ENCODE measurements around the gene SAPCD1. TPM values are rescaled to one million over a fixed set of nuclear protein-coding genes. Genes with fewer than 3 reads are reported as not detected.

Gene SAPCD1
- total RNA-seq, 2 donors from 2014 or later: 1.9 to 15.7 TPM

- H3K27me3 ChIP-seq (replicated peaks; ENCODE audit: insufficient read depth): no peaks in the 10 kb centered on the region
- intact Hi-C loops (cut with DNase I): no loop called here
- DNase-seq (ENCODE audit: low spot score): no peak
- no peaks in the 10 kb centered on the region for H3K9me3 ChIP-seq
- H3K4me3 ChIP-seq: no peak overlapping the region
- TF ChIP-seq POLR2A (IDR thresholded peaks at IDR 0.05) (no peak), CTCF (IDR thresholded peaks at IDR 0.05) (no peak), POLR2AphosphoS5 (IDR thresholded peaks at IDR 0.05) (no peak)
- H3K4me1 ChIP-seq (replicated peaks): peaks cover 7% of the 10 kb centered on the region
- 87% methylated on average over 2 of the region's 2 CpGs for WGBS
- no peak overlapping the region for H3K27ac ChIP-seq
- no peaks in the 10 kb centered on the region for H3K36me3 ChIP-seq
Measured at GRCh38 chr6:31741815-31742214, 20.6 kb upstream of the SAPCD1 start.

- TF ChIP-seq CTCF (IDR thresholded peaks at IDR 0.05): no peak
- TF ChIP-seq POLR2AphosphoS5 (IDR thresholded peaks at IDR 0.05): no peak
- TF ChIP-seq POLR2A (IDR thresholded peaks at IDR 0.05): no peak
- no peaks in the 10 kb centered on the region for H3K9me3 ChIP-seq
- peaks cover 5% of the 10 kb centered on the region for H3K4me1 ChIP-seq (replicated peaks)
- H3K4me3 ChIP-seq: no peak overlapping the region
- no peak for DNase-seq (ENCODE audit: low spot score)
- no peak overlapping the region for H3K27ac ChIP-seq
- H3K27me3 ChIP-seq (replicated peaks; ENCODE audit: insufficient read depth): no peaks in the 10 kb centered on the region
- intact Hi-C loops (cut with DNase I): no loop called here
- H3K36me3 ChIP-seq: no peaks in the 10 kb centered on the region
- 96% methylated on average over 3 of the region's 3 CpGs for WGBS
Measured at GRCh38 chr6:31742894-31743293, 19.6 kb upstream of the SAPCD1 start.

GRCh38 chr6:31744422-31744821, 18.0 kb upstream of the SAPCD1 start:
- H3K4me1 ChIP-seq (replicated peaks): peaks cover under 1% of the 10 kb centered on the region
- no peak overlapping the region for H3K27ac ChIP-seq
- DNase-seq (ENCODE audit: low spot score): no peak
- intact Hi-C loops (cut with DNase I): no loop called here
- no peaks in the 10 kb centered on the region for H3K27me3 ChIP-seq (replicated peaks; ENCODE audit: insufficient read depth)
- 69% methylated on average over 1 of the region's 1 CpG for WGBS
- no peaks in the 10 kb centered on the region for H3K9me3 ChIP-seq
- H3K36me3 ChIP-seq: no peaks in the 10 kb centered on the region
- no peak for TF ChIP-seq CTCF (IDR thresholded peaks at IDR 0.05)
- no peak for TF ChIP-seq POLR2AphosphoS5 (IDR thresholded peaks at IDR 0.05)
- TF ChIP-seq POLR2A (IDR thresholded peaks at IDR 0.05): no peak
- no peak overlapping the region for H3K4me3 ChIP-seq

GRCh38 chr6:31749301-31750036, 13.0 kb upstream of the SAPCD1 start:
- Histone ChIP-seq H3K9me3 (no peaks in the 10 kb centered on the region), H3K27ac (no peak overlapping the region), H3K36me3 (no peaks in the 10 kb centered on the region), H3K4me3 (no peak overlapping the region), H3K27me3 (replicated peaks; ENCODE audit: insufficient read depth) (no peaks in the 10 kb centered on the region), H3K4me1 (replicated peaks) (no peaks in the 10 kb centered on the region)
- TF ChIP-seq CTCF (IDR thresholded peaks at IDR 0.05): no peak
- no peak for TF ChIP-seq POLR2A (IDR thresholded peaks at IDR 0.05)
- TF ChIP-seq POLR2AphosphoS5 (IDR thresholded peaks at IDR 0.05): no peak
- no peak for DNase-seq (ENCODE audit: low spot score)
- intact Hi-C loops (cut with DNase I): no loop called here
- 81% methylated on average over 8 of the region's 8 CpGs for WGBS

GRCh38 chr6:31750411-31751022, 11.9 kb upstream of the SAPCD1 start:
- DNase-seq (ENCODE audit: low spot score): no peak
- no peaks in the 10 kb centered on the region for H3K4me1 ChIP-seq (replicated peaks)
- TF ChIP-seq POLR2A (IDR thresholded peaks at IDR 0.05) (no peak), CTCF (IDR thresholded peaks at IDR 0.05) (no peak), POLR2AphosphoS5 (IDR thresholded peaks at IDR 0.05) (no peak)
- no peaks in the 10 kb centered on the region for H3K27me3 ChIP-seq (replicated peaks; ENCODE audit: insufficient read depth)
- H3K27ac ChIP-seq: no peak overlapping the region
- no peaks in the 10 kb centered on the region for H3K9me3 ChIP-seq
- intact Hi-C loops (cut with DNase I): no loop called here
- no peaks in the 10 kb centered on the region for H3K36me3 ChIP-seq
- WGBS: 84% methylated on average over 7 of the region's 7 CpGs
- H3K4me3 ChIP-seq: no peak overlapping the region
